CD4-positive, alpha-beta T cell treated with Interleukin-17A for 4 hours (primary cell): Measurements from ENCODE around the gene SF3B2.
"Not testable (repeated sequence)": the region's sequence is repeated elsewhere in the genome, so short reads cannot be mapped to it uniquely, and the experiment has no call there.

ENCODE experiments used
- DNase-seq: peaks from one replicate; pipeline ENCODE4 v3.0.0-alpha.2; 2020; ENCODE audit warnings: mixed read lengths

Gene SF3B2

GRCh38 chr11:66016793-66017177 is 35.4 kb upstream of the SF3B2 start:
- no peak for DNase-seq

GRCh38 chr11:66017321-66017720 is 34.8 kb upstream of the SF3B2 start:
- no peak for DNase-seq

GRCh38 chr11:66020212-66020611 is 32.0 kb upstream of the SF3B2 start:
- no peak for DNase-seq

- DNase-seq: peak; percentile 24
Observed at GRCh38 chr11:66020618-66021357, 31.4 kb upstream of the SF3B2 start.

GRCh38 chr11:66022401-66023185 is 29.6 kb upstream of the SF3B2 start:
- peak; percentile 83 for DNase-seq

- DNase-seq: not testable (repeated sequence)
Observed at GRCh38 chr11:66023186-66023440, 29.1 kb upstream of the SF3B2 start.

GRCh38 chr11:66026017-66026529 is 26.1 kb upstream of the SF3B2 start, which contains the start of gene CATSPER1:
Gene CATSPER1, minus strand, starts transcription at chr11:66026479. Its CDS starts 100 bp downstream, at chr11:66026379.
- no peak for DNase-seq

GRCh38 chr11:66032957-66033735 is 19.0 kb upstream of the SF3B2 start:
- no peak for DNase-seq

- DNase-seq: no peak
Observed at GRCh38 chr11:66035653-66036333, 16.4 kb upstream of the SF3B2 start.

- DNase-seq: no peak
Observed at GRCh38 chr11:66036334-66036710, 15.8 kb upstream of the SF3B2 start.

GRCh38 chr11:66037327-66037726 is 14.8 kb upstream of the SF3B2 start:
- DNase-seq: no peak

- DNase-seq: no peak
Observed at GRCh38 chr11:66039765-66040164, 12.4 kb upstream of the SF3B2 start.

GRCh38 chr11:66042227-66042995 is 9.8 kb upstream of the SF3B2 start:
- no peak for DNase-seq

GRCh38 chr11:66042996-66043906 is 8.9 kb upstream of the SF3B2 start:
- DNase-seq: no peak

GRCh38 chr11:66044757-66045156 is 7.4 kb upstream of the SF3B2 start:
- DNase-seq: no peak

GRCh38 chr11:66045177-66045639 is 7.0 kb upstream of the SF3B2 start:
- peak; percentile 89 for DNase-seq

- DNase-seq: no peak
Observed at GRCh38 chr11:66046901-66047300, 5.3 kb upstream of the SF3B2 start.

- DNase-seq: no peak
Observed at GRCh38 chr11:66047541-66048365, 4.4 kb upstream of the SF3B2 start.

- peak; percentile 32 for DNase-seq
Observed at GRCh38 chr11:66048547-66049323, 3.4 kb upstream of the SF3B2 start, which contains the start of gene GAL3ST3. Gene GAL3ST3, minus strand, starts transcription at chr11:66049161. Its CDS starts 3,746 bp downstream, at chr11:66045415.
